Astrocyte of the spinal cord (primary cell): ENCODE measurements around the gene SLCO4A1.

ENCODE experiments used
- DNase-seq: peaks from one replicate; pipeline ENCODE4 v3.0.0; 2011; ENCODE audit warnings: low read depth, low spot score
- H3K4me3 ChIP-seq: 2 replicates; pipeline ENCODE4 v1.5.1; 2011; ENCODE audit warnings: low read depth, mild to moderate bottlenecking, low read length, moderate library complexity
- in situ Hi-C: cut with HindIII; loops from 2 replicates; pipeline ENCODE4 v1.10.0; 2017; ENCODE audit warnings: low sequenced_read_pairs
- TF ChIP-seq, protein P1 (sequence below): IDR thresholded peaks from 2 replicates; pipeline ENCODE4 v1.5.1; 2012; ENCODE audit warnings: low read depth, mild to moderate bottlenecking, low read length, inconsistent platforms

The SLCO4A1 gene

GRCh38 chr20:62695448-62696414, 53.4 kb downstream of the SLCO4A1 start:
- TF ChIP-seq, protein P1, sequence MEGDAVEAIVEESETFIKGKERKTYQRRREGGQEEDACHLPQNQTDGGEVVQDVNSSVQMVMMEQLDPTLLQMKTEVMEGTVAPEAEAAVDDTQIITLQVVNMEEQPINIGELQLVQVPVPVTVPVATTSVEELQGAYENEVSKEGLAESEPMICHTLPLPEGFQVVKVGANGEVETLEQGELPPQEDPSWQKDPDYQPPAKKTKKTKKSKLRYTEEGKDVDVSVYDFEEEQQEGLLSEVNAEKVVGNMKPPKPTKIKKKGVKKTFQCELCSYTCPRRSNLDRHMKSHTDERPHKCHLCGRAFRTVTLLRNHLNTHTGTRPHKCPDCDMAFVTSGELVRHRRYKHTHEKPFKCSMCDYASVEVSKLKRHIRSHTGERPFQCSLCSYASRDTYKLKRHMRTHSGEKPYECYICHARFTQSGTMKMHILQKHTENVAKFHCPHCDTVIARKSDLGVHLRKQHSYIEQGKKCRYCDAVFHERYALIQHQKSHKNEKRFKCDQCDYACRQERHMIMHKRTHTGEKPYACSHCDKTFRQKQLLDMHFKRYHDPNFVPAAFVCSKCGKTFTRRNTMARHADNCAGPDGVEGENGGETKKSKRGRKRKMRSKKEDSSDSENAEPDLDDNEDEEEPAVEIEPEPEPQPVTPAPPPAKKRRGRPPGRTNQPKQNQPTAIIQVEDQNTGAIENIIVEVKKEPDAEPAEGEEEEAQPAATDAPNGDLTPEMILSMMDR, result no peak
- H3K4me3 ChIP-seq, result no peak overlapping the region
- in situ Hi-C loops, result no loop called here
- DNase-seq, result no peak

- TF ChIP-seq, protein P1, result no peak
- H3K4me3 ChIP-seq, result no peak overlapping the region
- in situ Hi-C loops, result no loop called here
- no peak for DNase-seq
These were observed 54.2 kb downstream of the SLCO4A1 start for GRCh38 chr20:62696434-62696957.

GRCh38 chr20:62696989-62697388, 54.7 kb downstream of the SLCO4A1 start:
- in situ Hi-C loops, result no loop called here
- TF ChIP-seq, protein P1, result no peak
- no peak overlapping the region for H3K4me3 ChIP-seq
- DNase-seq, result no peak

DNA sequence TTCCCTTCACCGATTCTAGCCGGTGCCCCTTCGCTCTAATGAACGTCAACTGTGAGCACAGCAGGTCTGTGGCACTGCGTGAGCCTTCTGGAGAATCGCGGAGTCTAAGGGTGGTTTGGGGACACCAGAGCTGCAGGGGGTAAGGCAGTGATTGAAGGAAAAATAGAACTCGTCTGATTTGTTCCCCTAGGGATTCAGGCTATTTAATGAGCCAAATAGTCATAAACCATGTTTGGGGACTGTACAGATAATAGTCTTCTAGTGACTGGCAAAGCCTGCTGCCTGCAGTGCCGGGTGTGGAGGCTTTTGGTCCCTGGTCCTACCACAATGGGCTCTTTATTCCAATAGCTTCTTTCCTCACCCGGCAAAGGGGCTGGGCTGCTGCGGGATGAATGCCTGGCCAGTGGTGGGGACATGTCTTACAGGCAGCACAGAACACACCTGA, 55.2 kb downstream of the SLCO4A1 start:
- DNase-seq, result no peak
- TF ChIP-seq, protein P1, result no peak
- H3K4me3 ChIP-seq, result no peak overlapping the region
- in situ Hi-C loops, result no loop called here

- DNase-seq, result no peak
- TF ChIP-seq, protein P1, result no peak
- in situ Hi-C loops, result no loop called here
- H3K4me3 ChIP-seq, result no peak overlapping the region
These were observed 55.9 kb downstream of the SLCO4A1 start for GRCh38 chr20:62698231-62698630.

DNA sequence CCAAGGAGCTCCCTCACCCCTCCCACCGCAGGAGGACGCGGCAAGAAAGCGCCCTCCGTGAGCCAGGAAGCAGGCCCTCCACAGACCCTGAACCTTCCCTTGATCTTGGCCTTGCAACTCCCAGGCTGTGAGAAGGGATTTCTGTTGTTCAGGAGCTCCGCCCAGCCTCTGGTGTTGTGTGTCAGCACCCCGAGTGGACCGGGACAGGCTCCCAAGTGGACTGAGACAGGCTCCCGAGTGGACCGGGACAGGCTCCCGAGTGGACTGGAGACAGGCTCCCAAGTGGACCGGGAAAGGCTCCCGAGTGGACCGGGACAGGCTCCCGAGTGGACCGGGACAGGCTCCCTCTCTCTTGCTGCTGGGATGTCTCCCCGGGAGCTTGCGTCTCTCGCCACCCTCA, 57.0 kb downstream of the SLCO4A1 start:
- no peak overlapping the region for H3K4me3 ChIP-seq
- in situ Hi-C loops, result no loop called here
- TF ChIP-seq, protein P1, result no peak
- DNase-seq, result no peak
